Renal pelvis (tissue), 4 donors: ENCODE measurements around the gene CENPP. TPM values are rescaled to one million over a fixed set of nuclear protein-coding genes. Genes with fewer than 3 reads are reported as not detected.
"Not testable (repeated sequence)": the region's sequence is repeated elsewhere in the genome, so short reads cannot be mapped to it uniquely, and the experiment has no call there.

Source experiments
- DNase-seq: peaks from one replicate; pipeline ENCODE4 v3.0.0-alpha.2; 2013
- polyA plus RNA-seq, 3 donors: library from polyadenylated mRNA; unstranded; fragments of 120-200 nt; gene quantifications; one replicate each; pipeline ENCODE4 v1.2.1, GENCODE V29; 2013; ENCODE audit not compliant: insufficient read length in 3 of 3

CENPP gene
- polyA plus RNA-seq, 3 donors: 5.3 to 8.4 (median 5.9) TPM

DNA sequence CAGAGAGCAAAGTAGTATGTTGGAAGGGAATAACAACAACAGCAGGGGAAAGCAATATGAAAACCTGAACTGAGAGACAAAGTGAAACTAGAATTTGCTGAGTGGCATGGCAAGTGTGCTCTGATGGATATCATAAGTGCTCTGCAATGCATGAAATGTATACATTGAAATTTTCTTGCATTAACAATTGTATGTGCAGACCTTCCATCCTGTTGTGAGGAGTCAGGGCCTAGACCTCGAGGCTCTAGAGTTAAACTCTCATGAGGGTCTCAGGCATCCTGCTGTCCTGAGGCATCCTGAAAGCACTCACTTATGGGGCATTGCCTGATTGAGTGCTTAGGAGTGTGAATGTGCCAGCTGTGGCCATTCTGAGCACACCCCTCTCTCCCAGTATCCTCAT is 208.9 kb downstream of the CENPP start:
- DNase-seq: no peak

GRCh38 chr9:92535940-92536850 is 210.4 kb downstream of the CENPP start, which contains the start of gene ECM2:
TSS of gene ECM2 (minus strand) at chr9:92535990. CDS start at chr9:92522866, 13,124 bp downstream.
- peak; percentile 37 for DNase-seq

DNA sequence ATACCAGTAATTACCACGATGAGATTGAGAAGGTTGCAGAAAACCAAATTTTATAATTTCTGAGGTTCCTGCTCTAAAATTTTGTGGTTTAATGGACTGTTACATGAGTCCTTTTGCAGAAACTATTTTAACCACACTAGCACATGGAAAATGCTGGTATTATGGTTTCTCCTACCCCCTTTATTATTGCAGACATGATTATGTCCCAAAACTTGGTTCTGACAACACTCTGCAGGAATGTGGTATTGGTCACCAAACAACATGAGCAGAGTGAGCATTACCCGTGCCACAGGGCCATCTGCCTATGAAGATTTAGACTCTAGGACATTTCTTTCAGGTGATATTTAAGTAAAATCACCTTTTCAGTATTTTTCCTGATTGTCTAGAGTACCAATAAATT is 212.8 kb downstream of the CENPP start:
- no peak for DNase-seq

GRCh38 chr9:92543972-92544371 is 218.2 kb downstream of the CENPP start:
- no peak for DNase-seq

- no peak for DNase-seq
These were observed 219.3 kb downstream of the CENPP start for GRCh38 chr9:92545002-92545510.

DNA sequence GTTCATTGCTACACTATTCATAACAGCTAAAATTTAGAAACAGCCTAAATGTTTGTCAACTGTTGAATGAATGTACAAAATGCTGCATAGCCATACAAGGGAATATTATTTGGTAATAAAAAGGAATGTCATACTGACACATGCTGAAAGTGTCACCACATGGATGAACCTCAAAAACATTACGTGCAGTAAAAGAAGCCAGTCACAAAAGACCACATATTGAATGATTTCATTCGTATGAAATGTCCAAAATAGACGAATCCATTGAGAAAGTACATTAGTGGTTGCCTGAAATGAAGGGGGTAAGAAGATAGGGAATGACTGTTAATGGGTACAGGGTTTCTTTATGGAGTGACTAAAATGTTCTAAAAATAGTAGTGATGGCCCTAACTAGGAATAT is 221.6 kb downstream of the CENPP start:
- no peak for DNase-seq

DNA sequence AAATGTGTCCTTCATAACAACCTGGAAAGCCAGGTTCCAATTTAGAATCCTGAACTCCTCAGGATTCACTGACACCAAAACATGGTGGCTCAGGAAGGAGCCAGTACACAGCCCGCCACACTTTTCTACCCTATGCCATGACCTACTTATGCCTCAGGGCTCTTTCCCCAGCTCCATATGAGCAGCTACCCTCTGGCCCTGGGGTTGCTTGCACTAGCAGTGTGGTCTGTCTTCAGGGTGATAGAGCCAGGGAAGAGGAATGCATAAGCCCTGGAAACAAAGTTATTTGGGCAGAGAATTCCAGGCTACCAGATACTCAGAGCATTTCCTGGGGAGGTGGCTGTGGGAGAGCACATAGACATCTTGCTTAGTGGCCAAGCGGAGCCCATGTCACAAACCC is 225.0 kb downstream of the CENPP start:
- no peak for DNase-seq

DNA sequence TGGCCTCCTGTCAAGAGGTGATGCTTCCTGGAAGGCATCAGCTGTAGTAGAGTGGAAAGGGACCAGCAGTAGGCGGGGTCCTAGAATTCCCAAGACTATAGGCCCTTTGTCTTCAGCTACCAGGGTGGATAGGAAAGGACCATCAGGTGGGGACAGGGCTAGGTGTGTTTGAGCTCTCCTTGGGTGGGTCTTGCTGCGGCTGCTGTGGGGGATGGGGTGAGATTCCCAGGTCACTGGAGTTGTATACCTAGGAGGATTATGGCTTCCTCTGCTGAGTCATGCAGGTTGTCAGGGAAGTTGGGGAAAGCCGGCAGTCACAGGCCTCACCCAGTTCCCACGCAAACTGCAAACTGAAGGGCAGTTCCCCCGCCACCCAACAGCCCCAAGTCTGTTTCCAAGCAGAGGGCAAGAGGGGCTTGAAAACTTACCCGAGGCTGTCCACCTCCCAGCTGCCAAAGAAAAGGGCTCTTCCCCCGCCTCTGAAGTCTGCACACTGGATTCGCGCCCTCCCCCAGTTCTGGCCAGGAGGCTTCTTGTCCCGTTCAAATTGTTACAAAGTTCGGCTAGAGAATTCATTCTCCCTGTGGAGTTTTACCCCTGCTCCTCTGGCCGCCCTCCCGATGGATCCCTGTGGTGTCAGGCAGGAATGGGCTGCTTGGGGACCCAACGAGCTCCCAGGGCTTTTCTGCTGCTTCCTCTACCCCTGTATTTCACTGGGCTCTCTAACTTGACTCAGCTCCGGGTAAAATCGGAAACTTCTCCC is 233.0 kb downstream of the CENPP start:
- DNase-seq: no peak

DNA sequence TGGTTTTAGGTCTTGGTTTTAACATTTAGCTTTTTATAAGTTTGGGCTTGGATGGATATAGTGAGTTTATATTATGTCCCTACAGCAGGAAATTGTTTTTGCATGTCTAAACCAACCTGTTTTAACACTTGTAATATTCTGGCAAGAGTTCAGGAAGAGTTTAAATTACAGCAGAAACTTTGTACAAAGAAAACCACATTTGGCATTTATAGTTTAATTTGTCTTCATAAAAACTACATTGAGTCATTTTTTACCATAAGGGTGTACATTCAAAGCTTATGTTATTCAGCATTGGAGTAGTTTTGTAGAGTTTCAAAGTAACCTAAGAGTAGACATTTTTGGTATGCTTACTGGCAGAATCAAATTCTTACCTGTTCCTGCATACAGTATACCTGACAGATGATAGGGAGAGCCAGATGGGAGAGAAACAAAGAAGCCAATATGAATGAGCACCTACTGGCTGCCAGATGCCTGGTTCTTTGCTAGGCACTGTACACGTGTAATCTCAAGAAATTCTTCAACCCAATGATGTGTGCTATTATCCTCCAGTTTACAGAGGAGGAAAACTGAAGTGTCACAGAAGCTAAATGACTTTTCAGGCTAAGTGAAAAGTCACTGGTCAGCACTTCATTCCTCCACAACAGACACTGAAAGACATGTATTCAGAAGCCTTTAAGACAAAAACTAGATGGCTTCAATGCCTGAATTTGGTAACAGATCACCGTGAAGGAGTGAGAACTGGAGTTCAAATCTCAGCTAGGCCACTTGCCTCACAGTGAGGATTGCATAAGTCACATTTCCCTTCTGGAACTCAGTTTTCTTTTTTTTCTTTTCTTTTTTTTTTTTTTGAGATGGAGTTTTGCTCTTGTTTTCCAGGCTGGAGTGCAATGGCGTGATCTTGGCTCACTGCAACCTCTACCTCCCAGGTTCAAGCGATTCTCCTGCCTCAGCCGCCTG is 235.9 kb downstream of the CENPP start:
- DNase-seq: no peak

DNA sequence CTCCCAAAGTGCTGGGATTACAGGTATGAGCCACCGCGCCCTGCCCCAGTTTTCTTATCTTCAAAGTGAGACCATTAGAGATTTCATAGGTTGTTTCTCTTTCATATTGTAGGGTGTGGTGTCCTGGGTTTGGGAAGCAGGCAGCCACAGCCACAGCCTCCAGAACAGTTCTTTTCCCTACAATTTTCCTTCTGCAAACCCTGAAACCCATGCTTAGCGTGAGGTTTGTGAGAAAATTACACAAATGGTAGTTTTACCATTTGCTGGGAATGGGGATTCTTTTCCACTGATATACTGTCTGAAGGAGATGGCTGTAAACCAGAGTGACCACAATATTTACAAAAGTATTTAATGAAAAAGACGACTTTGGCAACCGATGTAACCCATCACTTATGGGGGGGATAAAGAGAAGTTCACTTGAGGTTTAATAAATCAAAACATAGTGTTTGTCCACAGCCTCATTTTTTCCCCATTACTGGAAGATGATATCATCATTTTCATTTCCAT is 236.8 kb downstream of the CENPP start:
- DNase-seq: no peak

DNA sequence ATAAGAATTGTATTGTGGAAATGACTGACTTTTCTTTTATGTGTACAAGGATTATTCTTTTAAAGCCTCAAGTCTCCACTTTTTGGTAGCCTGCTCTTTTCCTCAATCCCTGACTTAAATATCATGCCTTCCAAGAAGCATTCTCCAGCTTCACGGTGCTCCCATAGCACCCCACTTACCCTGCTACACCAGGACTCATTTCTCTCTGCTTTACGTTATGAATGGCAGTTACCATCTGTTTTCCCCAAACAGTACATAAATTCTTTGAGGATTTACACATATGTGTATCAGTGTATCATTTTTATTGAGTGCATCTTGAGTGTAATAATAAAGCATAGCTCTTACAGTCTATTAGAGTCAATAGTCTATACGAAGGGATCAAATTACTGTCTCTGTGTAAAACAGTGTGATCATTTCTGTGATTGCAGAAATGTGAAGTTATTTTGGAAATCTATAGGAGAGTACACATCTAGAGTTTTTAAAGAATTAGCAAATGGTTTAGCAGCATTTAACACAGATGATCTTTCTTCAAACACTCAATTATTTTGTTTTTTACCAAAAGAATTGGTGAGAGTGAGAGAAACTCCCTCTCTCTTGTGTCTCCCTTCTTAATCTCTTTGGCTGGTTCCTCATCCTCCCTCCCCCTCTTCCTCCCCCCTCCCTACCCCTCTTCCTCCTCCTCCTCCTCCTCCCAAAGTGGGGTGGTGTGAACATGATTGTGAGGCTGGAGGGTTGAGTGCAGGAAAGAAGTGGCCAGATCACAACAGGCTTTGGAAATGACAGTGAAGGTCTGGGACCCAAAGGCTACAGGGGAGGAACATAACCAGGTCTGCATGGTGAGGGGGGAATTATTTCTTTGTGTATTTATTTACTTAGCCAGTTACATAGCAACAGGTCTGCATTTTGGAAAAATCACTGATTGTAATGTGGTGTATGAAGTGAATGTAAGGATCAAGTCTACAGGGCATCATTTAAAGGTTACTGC is 237.7 kb downstream of the CENPP start:
- no peak for DNase-seq

- DNase-seq: no peak
These were observed 238.8 kb downstream of the CENPP start for GRCh38 chr9:92564504-92564903.

DNA sequence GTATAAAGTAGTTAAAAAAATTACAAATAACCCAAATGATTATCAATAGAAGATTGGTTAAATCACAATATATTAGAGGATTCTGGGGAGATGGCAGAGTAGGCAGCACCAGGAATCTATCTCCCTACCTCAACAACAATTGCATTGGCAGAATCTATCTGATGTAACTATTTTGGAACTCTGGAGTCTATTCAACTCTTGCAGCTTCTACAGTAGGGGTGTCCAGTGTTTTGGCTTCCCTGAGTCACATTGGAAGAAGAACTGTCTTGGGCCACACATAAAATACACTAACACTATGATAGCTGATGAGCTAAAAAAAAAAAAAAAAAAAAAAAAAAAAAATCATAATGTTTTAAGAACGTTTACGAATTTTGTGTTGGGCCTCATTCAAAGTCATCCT is 239.2 kb downstream of the CENPP start:
- no peak for DNase-seq

DNA sequence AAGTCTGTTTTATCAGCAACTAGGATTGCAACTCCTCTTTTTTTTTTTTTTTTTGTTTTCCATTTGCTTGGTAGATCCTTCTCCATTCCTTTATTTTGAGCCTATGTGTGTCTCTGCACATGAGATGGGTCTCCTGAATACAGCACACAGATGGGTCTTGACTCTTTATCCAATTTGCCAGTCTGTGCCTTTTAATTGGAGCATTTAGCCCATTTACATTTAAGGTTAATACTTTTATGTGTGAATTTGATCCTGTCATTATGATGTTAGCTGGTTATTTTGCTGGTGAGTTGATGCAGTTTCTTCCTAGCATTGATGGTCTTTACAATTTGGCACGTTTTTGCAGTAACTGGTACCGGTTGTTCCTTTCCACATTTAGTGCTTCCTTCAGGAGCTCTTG is 246.1 kb downstream of the CENPP start:
- not testable (repeated sequence) for DNase-seq

DNA sequence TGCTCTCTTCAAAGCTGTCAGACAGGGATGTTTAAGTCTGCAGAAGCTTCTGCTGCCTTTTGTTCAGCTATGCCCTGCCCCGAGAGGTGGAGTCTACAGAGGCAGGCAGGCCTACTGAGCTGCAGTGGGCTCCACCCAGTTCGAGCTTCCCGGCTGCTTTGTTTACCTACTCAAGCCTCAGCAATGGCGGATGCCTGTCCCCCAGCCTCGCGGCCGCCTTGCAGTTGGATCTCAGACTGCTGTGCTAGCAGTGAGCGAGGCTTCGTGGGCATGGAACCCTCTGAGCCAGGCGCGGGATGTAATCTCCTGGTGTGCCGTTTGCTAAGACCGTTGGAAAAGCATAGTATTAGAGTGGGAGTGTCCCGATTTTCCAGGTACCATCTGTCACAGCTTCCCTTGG is 247.9 kb downstream of the CENPP start:
- DNase-seq: not testable (repeated sequence)

- DNase-seq: no peak
These were observed 250.4 kb downstream of the CENPP start for GRCh38 chr9:92576175-92576574.

DNA sequence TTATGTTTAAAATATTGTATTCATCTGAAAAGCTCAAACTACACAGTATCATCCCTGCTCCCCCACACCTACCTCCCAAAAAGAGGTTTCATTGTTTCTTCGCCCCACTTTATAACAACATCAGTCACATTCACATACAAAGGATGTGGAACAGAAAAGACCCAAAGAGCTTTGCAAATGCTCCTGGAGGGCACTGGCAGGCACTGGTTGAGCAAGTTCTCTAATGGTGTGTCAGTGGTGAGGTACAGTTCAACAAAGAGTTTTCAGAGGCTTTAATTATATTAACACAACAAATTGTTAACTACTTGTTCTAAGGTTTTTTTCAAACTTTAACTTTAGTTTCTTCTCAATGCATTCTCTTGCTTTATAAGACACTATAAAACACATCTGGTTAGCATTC is 264.2 kb downstream of the CENPP start:
- no peak for DNase-seq

DNA sequence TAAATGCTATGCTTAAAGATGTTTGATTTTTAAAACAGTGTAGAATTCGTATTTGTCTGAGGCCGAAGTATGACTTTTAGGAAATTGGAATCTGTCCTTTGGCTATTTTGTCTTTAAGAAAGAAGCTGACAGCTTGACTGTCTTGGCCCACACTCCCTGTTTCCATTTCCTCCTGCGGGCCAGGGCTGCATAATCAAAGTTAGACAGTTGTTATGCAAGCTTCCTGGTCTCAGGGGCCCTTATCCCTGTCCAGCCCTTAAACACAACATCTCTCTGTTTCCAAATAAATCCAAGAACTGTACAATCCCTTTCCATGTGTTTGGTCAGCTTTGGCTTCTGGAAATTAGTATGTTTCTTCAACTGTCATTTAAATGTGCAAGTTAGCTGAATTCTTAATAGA is 264.6 kb downstream of the CENPP start:
- DNase-seq: peak; percentile 57

DNA sequence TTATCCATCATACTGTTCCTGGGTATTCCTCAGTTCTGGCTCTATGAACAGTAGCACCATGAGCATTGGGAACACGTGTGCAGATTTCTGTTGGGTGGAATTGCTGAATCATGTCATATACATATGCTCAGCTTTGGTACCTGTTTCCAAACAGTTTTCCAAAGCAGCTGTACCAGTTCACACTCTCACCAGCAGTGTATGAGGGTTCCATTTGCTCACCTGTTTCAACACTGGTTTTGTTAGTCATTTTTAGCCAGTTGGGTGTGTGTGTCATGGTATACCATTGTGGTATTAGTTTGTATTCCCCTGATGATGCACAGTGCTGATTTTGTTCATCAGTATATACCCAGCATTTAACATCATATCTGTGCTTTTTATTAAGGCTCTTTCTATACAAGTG is 266.8 kb downstream of the CENPP start:
- no peak for DNase-seq
